ENCODE measurements around the gene EVI2A. TPM values are rescaled to one million over a fixed set of nuclear protein-coding genes. Genes with fewer than 3 reads are reported as not detected.
"Not testable (repeated sequence)": the region's sequence is repeated elsewhere in the genome, so short reads cannot be mapped to it uniquely, and the experiment has no call there.

The EVI2A gene
- total RNA-seq, 1 donor from 2014 or later: not detected

GRCh38 chr17:31291820-31292219 lies 29.6 kb downstream of the EVI2A start:
- no peak for TF ChIP-seq CTCF (IDR thresholded peaks at IDR 0.05; ENCODE audit: unreplicated experiment)
- Mint-ChIP-seq H3K9me3 (ENCODE audit: unreplicated experiment) (no peaks in the 10 kb centered on the region), H3K4me3 (ENCODE audit: unreplicated experiment) (no peak overlapping the region), H3K27me3 (ENCODE audit: unreplicated experiment) (no peaks in the 10 kb centered on the region), H3K27ac (ENCODE audit: unreplicated experiment) (no peak overlapping the region), H3K36me3 (ENCODE audit: low read depth, unreplicated experiment) (peaks cover 4% of the 10 kb centered on the region), H3K4me1 (ENCODE audit: unreplicated experiment) (no peaks in the 10 kb centered on the region)
- DNase-seq (ENCODE audit: low spot score): no peak

- DNase-seq (ENCODE audit: low spot score): no peak
- H3K4me1 Mint-ChIP-seq (ENCODE audit: unreplicated experiment): no peaks in the 10 kb centered on the region
- no peak overlapping the region for H3K27ac Mint-ChIP-seq (ENCODE audit: unreplicated experiment)
- no peaks in the 10 kb centered on the region for H3K27me3 Mint-ChIP-seq (ENCODE audit: unreplicated experiment)
- H3K9me3 Mint-ChIP-seq (ENCODE audit: unreplicated experiment): no peaks in the 10 kb centered on the region
- H3K36me3 Mint-ChIP-seq (ENCODE audit: low read depth, unreplicated experiment): peaks cover 4% of the 10 kb centered on the region
- H3K4me3 Mint-ChIP-seq (ENCODE audit: unreplicated experiment): no peak overlapping the region
- TF ChIP-seq CTCF (IDR thresholded peaks at IDR 0.05; ENCODE audit: unreplicated experiment): no peak
Measured at GRCh38 chr17:31289790-31290189, 31.6 kb downstream of the EVI2A start.

- not testable (repeated sequence) for DNase-seq (ENCODE audit: low spot score); H3K4me1 Mint-ChIP-seq (ENCODE audit: unreplicated experiment); H3K36me3 Mint-ChIP-seq (ENCODE audit: low read depth, unreplicated experiment); H3K27me3 Mint-ChIP-seq (ENCODE audit: unreplicated experiment); H3K9me3 Mint-ChIP-seq (ENCODE audit: unreplicated experiment); H3K4me3 Mint-ChIP-seq (ENCODE audit: unreplicated experiment); H3K27ac Mint-ChIP-seq (ENCODE audit: unreplicated experiment)
Measured at GRCh38 chr17:31287932-31288331, 33.5 kb downstream of the EVI2A start.

- H3K4me1 Mint-ChIP-seq (ENCODE audit: unreplicated experiment): no peaks in the 10 kb centered on the region
- H3K4me3 Mint-ChIP-seq (ENCODE audit: unreplicated experiment): no peak overlapping the region
- H3K27me3 Mint-ChIP-seq (ENCODE audit: unreplicated experiment): no peaks in the 10 kb centered on the region
- DNase-seq (ENCODE audit: low spot score): no peak
- no peak for TF ChIP-seq CTCF (IDR thresholded peaks at IDR 0.05; ENCODE audit: unreplicated experiment)
- H3K36me3 Mint-ChIP-seq (ENCODE audit: low read depth, unreplicated experiment): peaks cover 12% of the 10 kb centered on the region
- H3K9me3 Mint-ChIP-seq (ENCODE audit: unreplicated experiment): no peaks in the 10 kb centered on the region
- H3K27ac Mint-ChIP-seq (ENCODE audit: unreplicated experiment): no peak overlapping the region
Measured at GRCh38 chr17:31286587-31286986, 34.8 kb downstream of the EVI2A start.

GRCh38 chr17:31283841-31284240 lies 37.6 kb downstream of the EVI2A start:
- Mint-ChIP-seq H3K36me3 (ENCODE audit: low read depth, unreplicated experiment) (peaks cover 18% of the 10 kb centered on the region), H3K4me3 (ENCODE audit: unreplicated experiment) (no peak overlapping the region), H3K9me3 (ENCODE audit: unreplicated experiment) (no peaks in the 10 kb centered on the region), H3K27me3 (ENCODE audit: unreplicated experiment) (no peaks in the 10 kb centered on the region), H3K27ac (ENCODE audit: unreplicated experiment) (no peak overlapping the region), H3K4me1 (ENCODE audit: unreplicated experiment) (no peaks in the 10 kb centered on the region)
- no peak for DNase-seq (ENCODE audit: low spot score)
- no peak for TF ChIP-seq CTCF (IDR thresholded peaks at IDR 0.05; ENCODE audit: unreplicated experiment)

- Mint-ChIP-seq H3K27me3 (ENCODE audit: unreplicated experiment) (no peaks in the 10 kb centered on the region), H3K4me3 (ENCODE audit: unreplicated experiment) (no peak overlapping the region), H3K4me1 (ENCODE audit: unreplicated experiment) (no peaks in the 10 kb centered on the region), H3K36me3 (ENCODE audit: low read depth, unreplicated experiment) (peaks cover 13% of the 10 kb centered on the region), H3K27ac (ENCODE audit: unreplicated experiment) (no peak overlapping the region), H3K9me3 (ENCODE audit: unreplicated experiment) (no peaks in the 10 kb centered on the region)
- no peak for DNase-seq (ENCODE audit: low spot score)
- TF ChIP-seq CTCF (IDR thresholded peaks at IDR 0.05; ENCODE audit: unreplicated experiment): no peak
Measured at GRCh38 chr17:31281061-31281460, 40.4 kb downstream of the EVI2A start.
